ENCODE data around the gene DLGAP1.

GRCh38 chr18:3624546-3624934, 830.6 kb downstream of the DLGAP1 start:
- TF ChIP-seq, protein P1, sequence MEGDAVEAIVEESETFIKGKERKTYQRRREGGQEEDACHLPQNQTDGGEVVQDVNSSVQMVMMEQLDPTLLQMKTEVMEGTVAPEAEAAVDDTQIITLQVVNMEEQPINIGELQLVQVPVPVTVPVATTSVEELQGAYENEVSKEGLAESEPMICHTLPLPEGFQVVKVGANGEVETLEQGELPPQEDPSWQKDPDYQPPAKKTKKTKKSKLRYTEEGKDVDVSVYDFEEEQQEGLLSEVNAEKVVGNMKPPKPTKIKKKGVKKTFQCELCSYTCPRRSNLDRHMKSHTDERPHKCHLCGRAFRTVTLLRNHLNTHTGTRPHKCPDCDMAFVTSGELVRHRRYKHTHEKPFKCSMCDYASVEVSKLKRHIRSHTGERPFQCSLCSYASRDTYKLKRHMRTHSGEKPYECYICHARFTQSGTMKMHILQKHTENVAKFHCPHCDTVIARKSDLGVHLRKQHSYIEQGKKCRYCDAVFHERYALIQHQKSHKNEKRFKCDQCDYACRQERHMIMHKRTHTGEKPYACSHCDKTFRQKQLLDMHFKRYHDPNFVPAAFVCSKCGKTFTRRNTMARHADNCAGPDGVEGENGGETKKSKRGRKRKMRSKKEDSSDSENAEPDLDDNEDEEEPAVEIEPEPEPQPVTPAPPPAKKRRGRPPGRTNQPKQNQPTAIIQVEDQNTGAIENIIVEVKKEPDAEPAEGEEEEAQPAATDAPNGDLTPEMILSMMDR (IDR thresholded peaks at IDR 0.05): no peak
- TF ChIP-seq FOSL2 (IDR thresholded peaks at IDR 0.05; ENCODE audit: borderline replicate concordance, low read depth): no peak
- no peak for TF ChIP-seq JUND (IDR thresholded peaks at IDR 0.05)
- TF ChIP-seq FOXM1 (IDR thresholded peaks at IDR 0.05; ENCODE audit: low read depth): no peak
- TF ChIP-seq TAF1 (IDR thresholded peaks at IDR 0.05; ENCODE audit: borderline replicate concordance, low read depth, low read length): no peak
- TF ChIP-seq SMC3 (IDR thresholded peaks at IDR 0.05; ENCODE audit: low read depth, low read length): no peak
